Keratinocyte (primary cell): ENCODE measurements around the gene NCAPH2. TPM values are rescaled to one million over a fixed set of nuclear protein-coding genes. Genes with fewer than 3 reads are reported as not detected.

Source experiments
- DNase-seq: peaks from one replicate; pipeline ENCODE4 v3.0.0-alpha.2; 2011; ENCODE audit warnings: low read depth, missing footprints, low spot score
- FAIRE-seq: peaks from 2 replicates; lab custom pipeline; 2011; peaks lifted over from hg19 to GRCh38; lab: Jason Lieb, UNC
- H2AFZ ChIP-seq: 2 replicates; pipeline ENCODE4 v1.6.0; 2012; ENCODE audit warnings: low read length, control low read depth, inconsistent platforms; ENCODE audit not compliant: control insufficient read depth
- H3K27ac ChIP-seq: 2 replicates; pipeline ENCODE4 v1.5.1; 2011; ENCODE audit warnings: low read length; ENCODE audit not compliant: control insufficient read depth, insufficient read depth
- H3K27me3 ChIP-seq: 3 replicates; pipeline ENCODE4 v1.6.0; 2011; ENCODE audit warnings: low read length; ENCODE audit not compliant: control insufficient read depth, insufficient read depth; ENCODE audit errors: extremely low read depth
- H3K36me3 ChIP-seq, 2 experiments: 2 replicates in 1 of 2; 3 replicates in 1 of 2; pipeline ENCODE4 v1.5.1; 2011; ENCODE audit warnings: low read length in 2 of 2, mild to moderate bottlenecking in 1 of 2; ENCODE audit not compliant: control insufficient read depth in 2 of 2, insufficient read depth in 2 of 2; ENCODE audit errors: extremely low read depth in 1 of 2
- H3K4me1 ChIP-seq: 3 replicates; pipeline ENCODE4 v1.5.1; 2011; ENCODE audit warnings: low read length; ENCODE audit not compliant: control insufficient read depth, insufficient read depth; ENCODE audit errors: extremely low read depth
- H3K4me2 ChIP-seq: 3 replicates; pipeline ENCODE4 v1.6.0; 2011; ENCODE audit warnings: low read depth, low read length; ENCODE audit not compliant: control insufficient read depth, insufficient read depth; ENCODE audit errors: extremely low read depth
- H3K4me3 ChIP-seq, 3 experiments: fragments of 200-600 bp in 1 of 3; sonication (generic) in 1 of 3; 2 replicates in 2 of 3; 3 replicates in 1 of 3; pipeline ENCODE4 v1.5.1; 2011 to 2016; ENCODE audit warnings: low read length in 3 of 3, mild to moderate bottlenecking in 3 of 3, control low read depth in 2 of 3, inconsistent platforms in 1 of 3, low read depth in 1 of 3, mixed read lengths in 1 of 3, mixed run types in 1 of 3, moderate library complexity in 1 of 3; ENCODE audit not compliant: control insufficient read depth in 2 of 3, insufficient read depth in 2 of 3; ENCODE audit errors: extremely low read depth in 1 of 3
- H3K79me2 ChIP-seq: 2 replicates; pipeline ENCODE4 v1.6.0; 2012; ENCODE audit warnings: low read length; ENCODE audit not compliant: control insufficient read depth, insufficient read depth
- H3K9ac ChIP-seq: 3 replicates; pipeline ENCODE4 v1.6.0; 2011; ENCODE audit warnings: low read length; ENCODE audit not compliant: control insufficient read depth, insufficient read depth; ENCODE audit errors: extremely low read depth
- H3K9me1 ChIP-seq: 3 replicates; pipeline ENCODE4 v1.6.0; 2011; ENCODE audit warnings: low read length; ENCODE audit not compliant: control insufficient read depth, insufficient read depth; ENCODE audit errors: extremely low read depth
- H3K9me3 ChIP-seq: 2 replicates; pipeline ENCODE4 v1.5.1; 2012; ENCODE audit warnings: low read depth, low read length; ENCODE audit not compliant: control insufficient read depth
- H4K20me1 ChIP-seq: 3 replicates; pipeline ENCODE4 v1.6.0; 2011; ENCODE audit warnings: low read length; ENCODE audit not compliant: control insufficient read depth, insufficient read depth; ENCODE audit errors: extremely low read depth
- EZH2 ChIP-seq: IDR thresholded peaks from one replicate; pipeline ENCODE4 v1.6.1; 2012; ENCODE audit warnings: inconsistent platforms, mild to moderate bottlenecking, low read length, moderate library complexity
- dilution Hi-C: fragments of 300-500 bp; cut with MboI; formaldehyde crosslinking; loops from one replicate; pipeline ENCODE4 v1.7.0; 2020; ENCODE audit warnings: low sequenced_read_pairs; ENCODE audit not compliant: extremely low pct_ligation_motif_present
- polyA plus RNA-seq, 5 experiments: library from polyadenylated mRNA; depleted of rRNA in 3 of 5; stranded (reverse) in 3 of 5; stranded (forward) in 1 of 5; unstranded in 1 of 5; fragments of >200 nt; gene quantifications; 1 replicate in 1 of 5; 2 replicates in 3 of 5; 3 replicates in 1 of 5; pipeline versions ENCODE4 v1.2.1 to v1.2.3, GENCODE V29; 2011 to 2012; ENCODE audit warnings: missing spikeins in 2 of 5, low read depth in 1 of 5, low replicate concordance in 1 of 5
- TF ChIP-seq, protein P1 (sequence below), 3 experiments: IDR thresholded peaks in 1 of 3; conservative IDR thresholded peaks in 1 of 3; optimal IDR thresholded peaks in 1 of 3; 2 replicates in 2 of 3; 3 replicates in 1 of 3; pipeline versions ENCODE3 to v1.5.1; 2011; ENCODE audit warnings: low read length in 3 of 3, mild to moderate bottlenecking in 3 of 3, moderate library complexity in 2 of 3, control low read depth in 1 of 3, inconsistent platforms in 1 of 3; ENCODE audit not compliant: insufficient read depth in 2 of 3; ENCODE audit errors: extremely low read depth in 1 of 3

NCAPH2 gene
- polyA plus RNA-seq, 1 donor (not counting 4 experiments of a cell fraction or from before 2014, with no cell fraction given) = 11.4 TPM

DNA sequence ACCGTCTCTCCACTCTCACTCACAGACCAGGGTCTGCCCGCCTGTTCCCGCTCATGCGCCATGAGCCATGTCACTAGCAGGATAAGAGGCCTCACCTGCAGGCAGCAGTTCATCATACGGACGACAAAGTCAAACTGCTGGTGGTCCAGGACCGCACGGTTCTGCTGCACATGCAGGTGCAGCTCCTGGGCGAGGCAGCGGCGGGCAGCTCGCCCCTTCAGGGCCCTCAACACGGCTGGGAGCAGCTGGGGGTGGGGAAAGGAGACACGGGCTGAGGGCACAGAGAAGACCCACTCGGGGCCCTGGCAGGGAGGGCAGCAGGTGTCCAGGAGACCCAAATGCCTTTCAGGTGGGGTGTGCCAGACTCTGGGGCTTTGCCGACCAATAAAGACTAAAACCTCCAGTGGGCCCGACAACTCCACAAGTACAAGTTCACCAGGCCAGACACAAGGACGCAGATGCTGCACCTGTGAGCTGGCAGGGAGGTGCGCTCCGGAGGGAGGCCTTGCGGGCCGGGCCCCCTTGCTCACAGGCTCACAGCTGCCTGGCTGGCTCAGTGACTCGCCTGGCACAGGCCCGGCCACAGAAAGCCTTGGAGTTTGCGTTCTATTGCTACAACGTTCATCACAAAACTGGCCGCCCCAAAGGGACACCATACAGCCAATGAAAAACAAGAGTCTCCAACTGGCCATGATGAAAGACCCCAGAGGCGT is 44.7 kb upstream of the NCAPH2 start:
- Histone ChIP-seq H3K4me3 (no peak overlapping the region), H3K4me2 (no peak overlapping the region), H3K9ac (no peak overlapping the region), H3K27ac (no peak overlapping the region), H3K9me3 (no peaks in the 10 kb centered on the region), H4K20me1 (no peaks in the 10 kb centered on the region), H3K36me3 (peaks cover 49 to 65% of the 10 kb centered on the region in 2 experiments), H3K9me1 (no peaks in the 10 kb centered on the region), H3K79me2 (peaks cover 2% of the 10 kb centered on the region), H2AFZ (no peak overlapping the region), H3K4me1 (peaks cover 8% of the 10 kb centered on the region), H3K27me3 (no peaks in the 10 kb centered on the region)
- dilution Hi-C loops = no loop called here
- DNase-seq (no peak), FAIRE-seq (no peak)
- TF ChIP-seq, protein P1, sequence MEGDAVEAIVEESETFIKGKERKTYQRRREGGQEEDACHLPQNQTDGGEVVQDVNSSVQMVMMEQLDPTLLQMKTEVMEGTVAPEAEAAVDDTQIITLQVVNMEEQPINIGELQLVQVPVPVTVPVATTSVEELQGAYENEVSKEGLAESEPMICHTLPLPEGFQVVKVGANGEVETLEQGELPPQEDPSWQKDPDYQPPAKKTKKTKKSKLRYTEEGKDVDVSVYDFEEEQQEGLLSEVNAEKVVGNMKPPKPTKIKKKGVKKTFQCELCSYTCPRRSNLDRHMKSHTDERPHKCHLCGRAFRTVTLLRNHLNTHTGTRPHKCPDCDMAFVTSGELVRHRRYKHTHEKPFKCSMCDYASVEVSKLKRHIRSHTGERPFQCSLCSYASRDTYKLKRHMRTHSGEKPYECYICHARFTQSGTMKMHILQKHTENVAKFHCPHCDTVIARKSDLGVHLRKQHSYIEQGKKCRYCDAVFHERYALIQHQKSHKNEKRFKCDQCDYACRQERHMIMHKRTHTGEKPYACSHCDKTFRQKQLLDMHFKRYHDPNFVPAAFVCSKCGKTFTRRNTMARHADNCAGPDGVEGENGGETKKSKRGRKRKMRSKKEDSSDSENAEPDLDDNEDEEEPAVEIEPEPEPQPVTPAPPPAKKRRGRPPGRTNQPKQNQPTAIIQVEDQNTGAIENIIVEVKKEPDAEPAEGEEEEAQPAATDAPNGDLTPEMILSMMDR (optimal IDR thresholded peaks at IDR 0.05 in 1 of 3, IDR thresholded peaks at IDR 0.05 in 1 of 3, conservative IDR thresholded peaks at IDR 0.05 in 1 of 3; ENCODE audit: extremely low read depth in 1 of 3, insufficient read depth in 2 of 3, low read length in 3 of 3) = no peak
- no peak for TF ChIP-seq EZH2

- no peak overlapping the region for H3K4me3 ChIP-seq
- peaks cover 5% of the 10 kb centered on the region for H3K9me1 ChIP-seq
- H3K36me3 ChIP-seq = peaks cover 39 to 60% of the 10 kb centered on the region in 2 experiments
- DNase-seq (no peak), FAIRE-seq (no peak)
- H3K9ac ChIP-seq = no peak overlapping the region
- H3K4me1 ChIP-seq = peaks cover 12% of the 10 kb centered on the region
- no peaks in the 10 kb centered on the region for H3K9me3 ChIP-seq
- no peak overlapping the region for H2AFZ ChIP-seq
- peaks cover 13% of the 10 kb centered on the region for H3K79me2 ChIP-seq
- no peak overlapping the region for H3K4me2 ChIP-seq
- H3K27me3 ChIP-seq = no peaks in the 10 kb centered on the region
- dilution Hi-C loops = no loop called here
- TF ChIP-seq EZH2 = no peak
- TF ChIP-seq, protein P1 (optimal IDR thresholded peaks at IDR 0.05 in 1 of 3, IDR thresholded peaks at IDR 0.05 in 1 of 3, conservative IDR thresholded peaks at IDR 0.05 in 1 of 3; ENCODE audit: extremely low read depth in 1 of 3, insufficient read depth in 2 of 3, low read length in 3 of 3) = no peak
- no peak overlapping the region for H3K27ac ChIP-seq
- peaks cover 7% of the 10 kb centered on the region for H4K20me1 ChIP-seq
Measured at GRCh38 chr22:50464451-50464850, 43.6 kb upstream of the NCAPH2 start.
